Fibroblast of the aortic adventitia (primary cell): ENCODE data around the gene ZNF536. TPM values are rescaled to one million over a fixed set of nuclear protein-coding genes. Genes with fewer than 3 reads are reported as not detected.
"Not testable (repeated sequence)": the region's sequence is repeated elsewhere in the genome, so short reads cannot be mapped to it uniquely, and the experiment has no call there.

Experiments
- DNase-seq: peaks from one replicate; pipeline ENCODE4 v3.0.0-alpha.2; 2010; ENCODE audit warnings: low read depth
- H3K4me3 ChIP-seq: 2 replicates; pipeline ENCODE4 v1.5.1; 2011; ENCODE audit warnings: low read depth, mild to moderate bottlenecking, control low read depth, low read length, moderate library complexity
- total RNA-seq: library from RNA; depleted of rRNA; stranded (reverse); fragments of >200 nt; gene quantifications from 2 replicates; pipeline ENCODE4 v1.2.3, GENCODE V29; 2012; ENCODE audit warnings: low replicate concordance
- TF ChIP-seq, protein P1 (sequence below): IDR thresholded peaks from 2 replicates; pipeline ENCODE4 v1.5.1; 2011; ENCODE audit warnings: mild to moderate bottlenecking, low read length, control low read depth, inconsistent platforms; ENCODE audit not compliant: insufficient read depth

ZNF536 gene
- total RNA-seq, 1 donor: 0.90 TPM

DNA sequence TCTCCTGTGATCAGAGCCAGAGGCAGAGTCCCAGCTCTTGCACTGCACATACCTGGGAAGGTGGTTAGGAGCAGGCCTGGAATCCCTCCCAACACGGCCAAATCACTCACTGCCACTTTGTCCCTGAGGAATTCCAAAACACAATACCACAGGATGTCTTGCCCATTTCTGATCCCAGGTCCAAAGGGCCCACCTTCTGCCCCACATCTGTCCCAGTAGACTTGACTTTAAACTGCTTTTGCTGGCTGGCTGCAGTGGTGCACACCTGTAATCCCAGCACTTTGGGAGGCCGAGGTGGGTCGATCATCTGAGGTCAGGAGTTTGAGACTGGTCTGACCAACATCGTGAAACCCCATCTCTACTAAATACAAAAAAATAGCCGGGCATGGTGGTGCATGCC lies 18.9 kb downstream of the ZNF536 start:
- TF ChIP-seq, protein P1, sequence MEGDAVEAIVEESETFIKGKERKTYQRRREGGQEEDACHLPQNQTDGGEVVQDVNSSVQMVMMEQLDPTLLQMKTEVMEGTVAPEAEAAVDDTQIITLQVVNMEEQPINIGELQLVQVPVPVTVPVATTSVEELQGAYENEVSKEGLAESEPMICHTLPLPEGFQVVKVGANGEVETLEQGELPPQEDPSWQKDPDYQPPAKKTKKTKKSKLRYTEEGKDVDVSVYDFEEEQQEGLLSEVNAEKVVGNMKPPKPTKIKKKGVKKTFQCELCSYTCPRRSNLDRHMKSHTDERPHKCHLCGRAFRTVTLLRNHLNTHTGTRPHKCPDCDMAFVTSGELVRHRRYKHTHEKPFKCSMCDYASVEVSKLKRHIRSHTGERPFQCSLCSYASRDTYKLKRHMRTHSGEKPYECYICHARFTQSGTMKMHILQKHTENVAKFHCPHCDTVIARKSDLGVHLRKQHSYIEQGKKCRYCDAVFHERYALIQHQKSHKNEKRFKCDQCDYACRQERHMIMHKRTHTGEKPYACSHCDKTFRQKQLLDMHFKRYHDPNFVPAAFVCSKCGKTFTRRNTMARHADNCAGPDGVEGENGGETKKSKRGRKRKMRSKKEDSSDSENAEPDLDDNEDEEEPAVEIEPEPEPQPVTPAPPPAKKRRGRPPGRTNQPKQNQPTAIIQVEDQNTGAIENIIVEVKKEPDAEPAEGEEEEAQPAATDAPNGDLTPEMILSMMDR: no peak
- no peak overlapping the region for H3K4me3 ChIP-seq
- DNase-seq: no peak

DNA sequence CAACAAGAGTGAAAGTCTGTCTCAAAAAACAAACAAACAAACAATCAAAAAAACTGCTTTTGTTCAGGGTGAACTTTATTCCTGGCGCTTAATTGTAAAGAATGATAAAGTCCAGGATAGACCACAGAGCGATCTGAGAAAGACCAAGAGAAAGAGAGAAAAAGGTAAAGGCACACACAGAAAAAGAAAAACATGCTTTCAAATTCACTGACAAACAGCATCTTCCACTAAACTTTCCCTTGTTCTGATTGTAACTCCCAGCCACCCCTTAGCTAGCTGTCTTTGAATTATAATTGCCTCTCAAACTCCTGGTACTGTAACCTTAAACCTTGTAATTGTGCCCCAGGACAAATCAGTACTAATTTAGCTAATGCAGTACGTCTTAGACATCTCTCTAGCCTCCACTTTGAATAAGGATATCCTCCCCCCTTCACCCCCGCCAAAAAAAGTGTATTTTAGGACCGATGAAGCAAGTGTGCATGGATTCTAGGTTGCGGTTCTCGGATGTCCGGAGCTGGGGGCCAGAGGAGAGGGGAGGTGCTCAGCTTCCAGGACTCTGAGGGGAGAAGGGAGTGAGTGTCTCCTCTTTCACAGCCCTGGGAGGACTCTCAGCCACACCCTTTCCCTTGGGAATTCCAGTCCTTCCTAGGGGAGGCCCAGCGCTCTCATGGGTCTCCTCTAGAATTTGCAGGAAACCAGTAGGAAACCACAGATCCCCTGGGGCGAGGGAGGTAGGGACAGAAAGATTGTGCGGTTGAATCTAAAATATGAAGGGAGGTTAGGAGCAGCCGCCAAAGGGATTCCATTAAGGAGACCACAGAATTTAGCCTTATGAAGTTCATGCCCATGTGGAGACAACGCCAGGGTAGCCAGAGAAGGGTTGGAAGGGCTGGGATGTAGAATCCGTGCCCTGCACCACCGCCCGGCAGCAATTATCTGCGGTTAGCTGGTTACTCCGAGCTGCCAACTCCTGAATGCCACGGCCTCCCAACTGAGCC lies 19.7 kb downstream of the ZNF536 start:
- H3K4me3 ChIP-seq: no peak overlapping the region
- TF ChIP-seq, protein P1: no peak
- no peak for DNase-seq

DNA sequence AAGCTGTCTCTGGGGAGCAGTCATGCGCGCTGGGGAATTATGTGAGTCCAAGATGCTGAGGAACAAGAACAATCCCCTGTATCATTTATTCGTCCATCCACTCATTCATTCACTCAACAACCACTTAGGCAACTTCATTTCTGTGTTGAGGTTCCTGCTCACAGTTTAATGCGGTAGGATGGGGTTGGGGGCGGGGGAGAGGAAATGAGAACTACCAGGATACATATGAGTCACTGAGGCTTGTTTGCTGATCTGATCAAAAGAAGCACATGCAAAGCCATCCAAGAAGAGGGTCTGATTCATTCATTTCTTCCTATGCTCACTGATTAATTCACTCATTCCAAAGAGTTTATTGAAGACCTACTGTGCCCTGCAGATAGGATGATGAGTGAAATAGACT lies 20.9 kb downstream of the ZNF536 start:
- TF ChIP-seq, protein P1: no peak
- no peak overlapping the region for H3K4me3 ChIP-seq
- no peak for DNase-seq

DNA sequence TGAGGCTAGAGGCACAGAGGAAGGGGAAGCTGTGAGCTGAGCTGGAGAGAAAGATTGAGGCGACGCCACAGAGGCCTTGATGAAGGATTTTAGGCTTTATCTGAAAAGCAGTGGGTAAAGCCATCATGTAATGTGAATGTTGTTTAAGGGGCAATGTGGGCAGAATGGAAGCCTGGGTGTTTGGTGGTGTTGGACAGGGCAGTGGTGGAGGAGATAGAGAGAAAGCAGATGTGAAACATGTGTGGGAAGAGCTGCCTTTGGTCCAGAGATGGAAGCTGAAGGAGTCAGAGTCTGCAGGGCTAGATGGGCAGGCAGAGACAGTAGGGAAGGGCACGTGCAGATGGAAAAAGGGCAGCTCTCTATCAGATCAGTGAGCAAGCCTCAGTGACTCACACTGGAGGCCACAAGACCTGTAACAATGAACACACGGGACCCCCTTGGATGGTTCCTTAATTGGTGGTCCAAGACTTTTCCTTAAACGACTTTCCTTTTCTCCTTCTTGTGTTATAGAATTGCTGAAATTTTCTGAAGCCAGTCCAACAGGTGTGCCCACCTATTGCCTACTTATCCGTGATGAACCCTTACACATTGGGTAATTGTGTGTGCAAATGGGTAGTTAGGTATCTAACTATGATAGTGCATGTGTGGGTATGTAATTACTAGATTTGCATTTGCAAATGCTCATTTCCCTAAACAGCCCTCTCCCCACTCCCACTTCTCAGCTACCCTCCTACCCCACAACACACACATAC lies 21.7 kb downstream of the ZNF536 start:
- H3K4me3 ChIP-seq: no peak overlapping the region
- DNase-seq: no peak
- TF ChIP-seq, protein P1: no peak

DNA sequence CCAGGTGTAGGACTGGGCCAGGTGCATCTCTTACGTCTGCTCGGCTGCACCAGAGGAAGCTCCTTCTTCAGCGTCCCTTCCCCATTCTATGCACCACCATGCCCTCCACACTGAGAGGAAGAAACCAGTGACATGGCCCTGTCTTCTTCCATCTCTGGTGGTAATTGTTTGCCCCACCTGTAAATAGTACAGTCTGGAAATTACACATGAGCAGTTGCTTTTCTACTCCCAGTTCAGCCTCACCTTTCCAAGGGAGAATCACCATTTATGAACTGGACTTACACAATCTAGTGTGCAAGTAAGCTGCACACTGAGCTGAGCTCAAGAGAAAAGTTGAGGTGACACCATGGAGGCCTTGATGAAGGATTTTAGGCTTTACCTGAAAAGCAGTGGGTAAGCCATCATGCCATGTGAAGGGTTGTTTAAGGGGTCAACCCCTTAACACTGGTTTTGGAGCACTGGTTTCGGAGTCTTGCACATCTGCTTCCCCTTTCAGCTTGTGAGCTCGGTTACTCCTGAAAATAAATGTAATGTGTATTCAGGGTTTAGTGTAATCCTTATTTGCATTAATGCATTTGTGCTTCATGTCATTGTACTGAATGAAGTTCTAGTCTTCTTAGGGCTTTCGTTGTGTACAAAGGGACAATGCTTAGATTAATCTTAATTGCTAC lies 22.4 kb downstream of the ZNF536 start:
- DNase-seq: no peak
- TF ChIP-seq, protein P1: no peak
- H3K4me3 ChIP-seq: no peak overlapping the region

DNA sequence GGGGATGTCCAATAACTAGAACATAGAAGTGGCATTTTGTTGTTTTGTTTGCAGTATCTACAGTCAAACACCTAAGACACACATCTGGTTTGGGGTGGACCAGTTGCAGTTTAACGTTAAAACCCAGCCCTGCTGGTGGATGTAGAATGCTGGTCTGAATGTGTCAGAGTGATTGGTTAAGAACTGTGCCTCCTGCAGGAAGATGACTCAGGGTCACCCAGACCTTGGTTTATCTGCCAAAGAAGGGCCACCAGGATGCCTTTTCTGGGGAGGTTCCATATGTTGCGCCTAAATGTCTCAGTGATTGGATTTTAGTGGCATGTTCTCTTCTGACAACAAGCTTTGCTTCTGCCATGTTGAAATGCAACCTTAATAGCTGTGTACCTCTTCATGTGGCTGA lies 23.1 kb downstream of the ZNF536 start:
- no peak overlapping the region for H3K4me3 ChIP-seq
- DNase-seq: no peak

DNA sequence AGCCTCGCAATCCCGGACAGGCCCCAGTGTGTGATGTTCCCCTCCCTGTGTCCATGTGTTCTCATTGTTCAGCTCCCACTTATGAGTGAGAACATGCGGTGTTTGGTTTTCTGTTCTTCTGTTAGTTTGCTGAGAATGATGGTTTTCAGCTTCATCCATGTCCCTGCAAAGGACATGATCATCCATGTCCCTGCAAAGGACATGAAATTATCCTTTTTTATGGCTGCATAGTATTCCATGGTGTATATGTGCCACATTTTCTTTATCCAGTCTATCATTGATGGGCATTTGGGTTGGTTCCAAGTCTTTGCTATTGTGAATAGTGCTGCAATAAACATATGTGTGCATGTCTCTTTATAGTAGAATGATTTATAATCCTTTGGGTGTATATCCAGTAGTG lies 26.4 kb downstream of the ZNF536 start:
- DNase-seq: not testable (repeated sequence)

More for the DNA sequence above, 23.1 kb downstream of the ZNF536 start:
- TF ChIP-seq, protein P1: no peak

More for the DNA sequence above, 26.4 kb downstream of the ZNF536 start:
- not testable (repeated sequence) for H3K4me3 ChIP-seq
